ENCODE measurements around the gene PPM1H. TPM values are rescaled to one million over a fixed set of nuclear protein-coding genes. Genes with fewer than 3 reads are reported as not detected.
"Not testable (repeated sequence)": the region's sequence is repeated elsewhere in the genome, so short reads cannot be mapped to it uniquely, and the experiment has no call there.

The PPM1H gene
- total RNA-seq, 6 experiments from 2014 or later = 7.0 to 20.9 (median 8.4) TPM

- H3K4me3 Mint-ChIP-seq = no peak overlapping the region; the same call in 1 of the 2 replicates
- no peak for DNase-seq
Measured at GRCh38 chr12:62760779-62761178, 174.2 kb downstream of the PPM1H start.

GRCh38 chr12:62760341-62760740 is 174.6 kb downstream of the PPM1H start:
- peaks cover 10% of the 10 kb centered on the region for H3K36me3 Mint-ChIP-seq (ENCODE audit: low read depth)
- not testable (repeated sequence) for H3K27ac Mint-ChIP-seq; H3K4me3 Mint-ChIP-seq; H3K9me3 Mint-ChIP-seq; H3K27me3 Mint-ChIP-seq (ENCODE audit: insufficient read depth); DNase-seq
- peaks cover 49% of the 10 kb centered on the region for H3K4me1 Mint-ChIP-seq (ENCODE audit: low read depth)

More at GRCh38 chr12:62760779-62761178, 174.2 kb downstream of the PPM1H start:
- Mint-ChIP-seq H3K36me3 (ENCODE audit: low read depth) (peaks cover 6% of the 10 kb centered on the region), H3K27ac (no peak overlapping the region; the same call in 1 of the 2 replicates), H3K9me3 (no peaks in the 10 kb centered on the region), H3K4me1 (ENCODE audit: low read depth) (peaks cover 49% of the 10 kb centered on the region), H3K27me3 (ENCODE audit: insufficient read depth) (peaks cover 2% of the 10 kb centered on the region; the same call in 1 of the 2 replicates)
- no peak for TF ChIP-seq CTCF (IDR thresholded peaks at IDR 0.05)

- peak; percentile 13 for DNase-seq
- Mint-ChIP-seq H3K27ac (peak overlapping the region; percentile 35; the same call in 1 of the 2 replicates), H3K4me3 (no peak overlapping the region), H3K9me3 (no peaks in the 10 kb centered on the region), H3K36me3 (ENCODE audit: low read depth) (peaks cover 24% of the 10 kb centered on the region), H3K27me3 (ENCODE audit: insufficient read depth) (peaks cover 2% of the 10 kb centered on the region; the same call in 1 of the 2 replicates), H3K4me1 (ENCODE audit: low read depth) (peaks cover 63% of the 10 kb centered on the region)
- TF ChIP-seq CTCF (IDR thresholded peaks at IDR 0.05) = no peak
Measured at GRCh38 chr12:62758216-62758615, 176.7 kb downstream of the PPM1H start.

- no peak for DNase-seq
- H3K27ac Mint-ChIP-seq = no peak overlapping the region
- H3K36me3 Mint-ChIP-seq (ENCODE audit: low read depth) = peaks cover 24% of the 10 kb centered on the region
- H3K27me3 Mint-ChIP-seq (ENCODE audit: insufficient read depth) = peaks cover 2% of the 10 kb centered on the region; the same call in 1 of the 2 replicates
- H3K4me3 Mint-ChIP-seq = no peak overlapping the region
- no peak for TF ChIP-seq CTCF (IDR thresholded peaks at IDR 0.05)
- H3K4me1 Mint-ChIP-seq (ENCODE audit: low read depth) = peaks cover 63% of the 10 kb centered on the region
- H3K9me3 Mint-ChIP-seq = no peaks in the 10 kb centered on the region
Measured at GRCh38 chr12:62757048-62757447, 177.9 kb downstream of the PPM1H start.

GRCh38 chr12:62754706-62755105 is 180.2 kb downstream of the PPM1H start:
- Mint-ChIP-seq H3K4me1 (ENCODE audit: low read depth) (peaks cover 55% of the 10 kb centered on the region), H3K4me3 (no peak overlapping the region), H3K27me3 (ENCODE audit: insufficient read depth) (peaks cover 2% of the 10 kb centered on the region; the same call in 1 of the 2 replicates), H3K36me3 (ENCODE audit: low read depth) (peaks cover 20% of the 10 kb centered on the region), H3K27ac (no peak overlapping the region), H3K9me3 (no peaks in the 10 kb centered on the region)
- no peak for TF ChIP-seq CTCF (IDR thresholded peaks at IDR 0.05)
- DNase-seq = no peak

- no peak for DNase-seq
- peaks cover 19% of the 10 kb centered on the region for H3K36me3 Mint-ChIP-seq (ENCODE audit: low read depth)
- no peak overlapping the region for H3K27ac Mint-ChIP-seq
- TF ChIP-seq CTCF (IDR thresholded peaks at IDR 0.05) = no peak
- H3K9me3 Mint-ChIP-seq = no peaks in the 10 kb centered on the region
- H3K4me1 Mint-ChIP-seq (ENCODE audit: low read depth) = peaks cover 39% of the 10 kb centered on the region
- H3K27me3 Mint-ChIP-seq (ENCODE audit: insufficient read depth) = no peaks in the 10 kb centered on the region
- H3K4me3 Mint-ChIP-seq = no peak overlapping the region
Measured at GRCh38 chr12:62751810-62752155, 183.2 kb downstream of the PPM1H start.

Data from HFFc6 (cell line).